ENCODE results near the gene PRR16.

Gene PRR16

GRCh38 chr5:120447706-120448239, 16.3 kb upstream of the PRR16 start:
- no peaks in the 10 kb centered on the region for H3K9me3 ChIP-seq
- intact Hi-C loops (cut with DNase I; ENCODE audit: low total_unique reads), result no loop called here
- no peak overlapping the region for H3K4me3 ChIP-seq
- DNase-seq, result no peak
- no peak for TF ChIP-seq CTCF (IDR thresholded peaks at IDR 0.05)
- H3K4me1 ChIP-seq, result peaks cover 0 to 28% (median 5%) of the 10 kb centered on the region in 4 donors
- H3K27ac ChIP-seq, result peak overlapping the region in 1 of 2 donors; percentile 66
- no peaks in the 10 kb centered on the region for H3K27me3 ChIP-seq
- no peaks in the 10 kb centered on the region for H3K36me3 ChIP-seq

- no peak overlapping the region for H3K27ac ChIP-seq
- no peaks in the 10 kb centered on the region for H3K27me3 ChIP-seq
- no peaks in the 10 kb centered on the region for H3K36me3 ChIP-seq
- intact Hi-C loops (cut with DNase I; ENCODE audit: low total_unique reads), result no loop called here
- no peak overlapping the region for H3K4me3 ChIP-seq
- TF ChIP-seq CTCF (IDR thresholded peaks at IDR 0.05), result no peak
- peaks cover 0 to 38% (median 11%) of the 10 kb centered on the region in 4 donors for H3K4me1 ChIP-seq
- H3K9me3 ChIP-seq, result no peaks in the 10 kb centered on the region
- DNase-seq, result no peak
Measured at GRCh38 chr5:120449501-120449900, 14.6 kb upstream of the PRR16 start.

GRCh38 chr5:120450910-120451309, 13.2 kb upstream of the PRR16 start:
- DNase-seq, result no peak
- intact Hi-C loops (cut with DNase I; ENCODE audit: low total_unique reads), result no loop called here
- no peaks in the 10 kb centered on the region for H3K9me3 ChIP-seq
- no peak for TF ChIP-seq CTCF (IDR thresholded peaks at IDR 0.05)
- no peaks in the 10 kb centered on the region for H3K27me3 ChIP-seq
- H3K27ac ChIP-seq, result no peak overlapping the region
- H3K4me3 ChIP-seq, result no peak overlapping the region
- peaks cover 0 to 38% (median 16%) of the 10 kb centered on the region in 4 donors for H3K4me1 ChIP-seq
- no peaks in the 10 kb centered on the region for H3K36me3 ChIP-seq

GRCh38 chr5:120451445-120451844, 12.7 kb upstream of the PRR16 start:
- no peak for TF ChIP-seq CTCF (IDR thresholded peaks at IDR 0.05)

GRCh38 chr5:120452471-120452870, 11.6 kb upstream of the PRR16 start:
- no peak for TF ChIP-seq CTCF (IDR thresholded peaks at IDR 0.05)
- Histone ChIP-seq H3K27ac (no peak overlapping the region), H3K4me1 (peaks cover 0 to 27% (median 11%) of the 10 kb centered on the region in 4 donors), H3K36me3 (no peaks in the 10 kb centered on the region), H3K27me3 (no peaks in the 10 kb centered on the region), H3K9me3 (no peaks in the 10 kb centered on the region), H3K4me3 (no peak overlapping the region)
- intact Hi-C loops (cut with DNase I; ENCODE audit: low total_unique reads), result no loop called here
- DNase-seq, result no peak

More at GRCh38 chr5:120451445-120451844, 12.7 kb upstream of the PRR16 start:
- H3K27me3 ChIP-seq, result no peaks in the 10 kb centered on the region
- no peak overlapping the region for H3K27ac ChIP-seq
- peaks cover 0 to 33% (median 16%) of the 10 kb centered on the region in 4 donors for H3K4me1 ChIP-seq
- no peak overlapping the region for H3K4me3 ChIP-seq
- DNase-seq, result no peak
- intact Hi-C loops (cut with DNase I; ENCODE audit: low total_unique reads), result no loop called here
- H3K36me3 ChIP-seq, result no peaks in the 10 kb centered on the region
- no peaks in the 10 kb centered on the region for H3K9me3 ChIP-seq
